Breast epithelium (tissue), 4 donors: Measurements from ENCODE around the gene HIBCH. TPM values are rescaled to one million over a fixed set of nuclear protein-coding genes. Genes with fewer than 3 reads are reported as not detected.

Experiments
- DNase-seq, 2 donors: peaks; one replicate each; pipeline ENCODE4 v3.0.0-alpha.2; 2019; ENCODE audit warnings: low spot score in 2 of 2
- H3K27ac ChIP-seq, 2 donors: fragments of 200-600 bp; sonication (generic) in 1 of 2; one replicate each; pipeline ENCODE4 v1.5.1; 2016 to 2019; ENCODE audit warnings: mild to moderate bottlenecking in 1 of 2
- H3K27me3 ChIP-seq, 2 donors: fragments of 200-600 bp; sonication (generic) in 1 of 2; one replicate each; pipeline versions ENCODE4 v1.5.1 to v1.6.0; 2017 to 2019; ENCODE audit warnings: control low read depth in 1 of 2, mild to moderate bottlenecking in 1 of 2
- H3K36me3 ChIP-seq: fragments of 200-600 bp; one replicate; pipeline ENCODE4 v1.5.1; 2019
- H3K4me1 ChIP-seq, 2 donors: fragments of 200-600 bp; sonication (generic); one replicate each; pipeline ENCODE4 v1.5.1; 2016 to 2019; ENCODE audit warnings: control low read depth in 1 of 2
- H3K4me3 ChIP-seq, 3 donors: fragments of 200-600 bp; sonication (generic); 1 replicate in 2 of 3; 2 replicates in 1 of 3; pipeline ENCODE4 v1.5.1; 2016 to 2019; ENCODE audit warnings: mild to moderate bottlenecking in 3 of 3, moderate library complexity in 2 of 3
- H3K9me3 ChIP-seq, 2 donors: fragments of 200-600 bp; sonication (generic) in 1 of 2; one replicate each; pipeline ENCODE4 v1.5.1; 2016 to 2019; ENCODE audit warnings: control low read depth in 1 of 2
- POLR2A ChIP-seq: fragments of 450-650 bp; IDR thresholded peaks from one replicate; pipeline ENCODE4 v1.6.1; 2016; ENCODE audit warnings: antibody characterized with exemption, mild to moderate bottlenecking, moderate library complexity
- POLR2AphosphoS5 ChIP-seq, 3 donors: sonication (generic); formaldehyde crosslinking; IDR thresholded peaks; one replicate each; pipeline ENCODE4 v1.6.1; 2017; ENCODE audit warnings: antibody characterized with exemption in 3 of 3
- intact Hi-C: fragments of 100-400 bp; cut with DNase I; formaldehyde crosslinking; loops from one replicate; pipeline ENCODE4 v1.15.1; 2023; ENCODE audit warnings: low total_unique reads
- total RNA-seq, 3 donors: library from RNA; depleted of rRNA; stranded (reverse); fragments of >200 nt; gene quantifications; one replicate each; pipeline ENCODE4 v1.1.0, GENCODE V29; 2016
- TF ChIP-seq, protein P1 (sequence below), 3 donors: fragments of 450-650 bp; IDR thresholded peaks; one replicate each; pipeline ENCODE4 v1.5.1; 2016 to 2017; ENCODE audit warnings: antibody characterized with exemption in 3 of 3, mild to moderate bottlenecking in 3 of 3, moderate library complexity in 3 of 3

HIBCH gene
- total RNA-seq, 3 donors from 2014 or later: 22.2 to 31.8 (median 22.9) TPM

DNA sequence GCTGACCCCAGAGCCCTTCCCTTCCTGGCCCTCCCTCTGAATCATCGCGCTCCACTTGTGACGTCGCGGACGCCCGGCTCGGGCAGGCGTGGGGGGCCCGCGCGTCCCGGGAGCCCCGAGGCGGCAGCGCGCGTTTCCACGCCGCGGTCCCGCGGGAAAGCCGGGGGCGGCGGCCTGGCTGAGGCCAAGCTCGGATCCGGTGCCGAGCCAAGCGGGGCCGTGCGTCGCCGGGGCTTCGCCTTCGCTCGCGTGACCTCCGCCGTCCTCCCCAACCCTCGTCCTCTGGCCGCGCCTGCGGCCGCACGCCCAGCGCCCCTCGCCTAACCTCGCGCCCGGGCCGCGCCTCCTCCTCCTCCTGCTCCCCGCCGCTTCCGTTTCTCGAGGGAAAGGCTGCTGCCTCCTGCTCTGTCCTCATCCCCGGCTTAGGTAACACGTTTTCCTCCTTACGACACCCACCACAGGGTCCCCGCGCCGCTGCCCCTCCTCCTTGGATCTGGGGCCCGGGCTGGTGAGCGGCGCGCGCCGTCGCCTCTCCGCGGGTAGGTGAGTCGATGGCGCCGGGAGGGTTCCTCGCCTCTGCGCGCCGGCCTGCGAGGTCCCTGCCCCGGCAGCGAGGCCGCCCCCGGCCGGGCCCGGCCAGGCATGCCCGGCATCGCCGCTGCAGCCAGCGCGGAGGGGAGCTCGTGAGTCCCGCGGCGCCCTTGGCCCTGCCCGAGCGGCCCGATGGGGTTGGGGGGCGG lies 24.1 kb upstream of the HIBCH start, which contains the start of gene INPP1:
INPP1 (plus strand) TSS at position 54 of the 740 bp plus-strand sequence. CDS start 16,514 bp downstream, outside the sequence.
- Histone ChIP-seq H3K36me3 (no peaks in the 10 kb centered on the region), H3K9me3 (no peaks in the 10 kb centered on the region), H3K27me3 (no peaks in the 10 kb centered on the region), H3K27ac (peak within 1 kb of the TSS; percentile 95 to 96), H3K4me1 (no peaks in the 10 kb centered on the region), H3K4me3 (peak within 1 kb of the TSS; percentile 69 to 84 (median 73))
- intact Hi-C loops: no loop called here
- TF ChIP-seq POLR2A: no peak
- peak in 2 of 3 donors; percentile 24 to 28 for TF ChIP-seq POLR2AphosphoS5 (IDR thresholded peaks at IDR 0.05)
- peak; percentile 35 to 54 for DNase-seq

DNA sequence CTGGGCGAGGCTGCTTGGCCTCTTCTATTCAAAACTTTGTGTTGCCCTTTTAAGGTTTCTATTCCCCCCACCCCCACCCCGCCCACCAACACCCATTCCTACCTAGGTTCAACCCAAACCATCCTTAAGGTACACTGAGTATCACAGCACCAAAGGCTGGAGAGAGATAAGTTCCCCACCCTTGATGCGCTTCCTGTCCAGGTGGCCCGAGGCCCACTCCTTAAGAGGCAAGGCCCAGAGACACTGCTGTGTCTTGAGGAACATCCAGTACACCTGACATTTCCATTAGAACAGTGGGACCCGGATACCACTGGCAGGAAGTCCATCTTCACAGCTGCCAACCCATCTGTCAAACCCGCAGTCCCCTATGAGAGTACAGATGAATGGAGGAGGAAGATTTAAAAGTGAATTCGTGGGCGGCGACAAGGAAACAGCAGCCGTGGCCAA lies 23.5 kb upstream of the HIBCH start:
- Histone ChIP-seq H3K27me3 (no peaks in the 10 kb centered on the region), H3K9me3 (no peaks in the 10 kb centered on the region), H3K4me1 (no peaks in the 10 kb centered on the region), H3K4me3 (peak overlapping the region; percentile 69 to 84 (median 73)), H3K36me3 (no peaks in the 10 kb centered on the region), H3K27ac (peak overlapping the region; percentile 95 to 96)
- TF ChIP-seq POLR2AphosphoS5 (IDR thresholded peaks at IDR 0.05) (no peak), POLR2A (no peak)
- TF ChIP-seq, protein P1, sequence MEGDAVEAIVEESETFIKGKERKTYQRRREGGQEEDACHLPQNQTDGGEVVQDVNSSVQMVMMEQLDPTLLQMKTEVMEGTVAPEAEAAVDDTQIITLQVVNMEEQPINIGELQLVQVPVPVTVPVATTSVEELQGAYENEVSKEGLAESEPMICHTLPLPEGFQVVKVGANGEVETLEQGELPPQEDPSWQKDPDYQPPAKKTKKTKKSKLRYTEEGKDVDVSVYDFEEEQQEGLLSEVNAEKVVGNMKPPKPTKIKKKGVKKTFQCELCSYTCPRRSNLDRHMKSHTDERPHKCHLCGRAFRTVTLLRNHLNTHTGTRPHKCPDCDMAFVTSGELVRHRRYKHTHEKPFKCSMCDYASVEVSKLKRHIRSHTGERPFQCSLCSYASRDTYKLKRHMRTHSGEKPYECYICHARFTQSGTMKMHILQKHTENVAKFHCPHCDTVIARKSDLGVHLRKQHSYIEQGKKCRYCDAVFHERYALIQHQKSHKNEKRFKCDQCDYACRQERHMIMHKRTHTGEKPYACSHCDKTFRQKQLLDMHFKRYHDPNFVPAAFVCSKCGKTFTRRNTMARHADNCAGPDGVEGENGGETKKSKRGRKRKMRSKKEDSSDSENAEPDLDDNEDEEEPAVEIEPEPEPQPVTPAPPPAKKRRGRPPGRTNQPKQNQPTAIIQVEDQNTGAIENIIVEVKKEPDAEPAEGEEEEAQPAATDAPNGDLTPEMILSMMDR (IDR thresholded peaks at IDR 0.05): no peak
- intact Hi-C loops: no loop called here
- no peak for DNase-seq

DNA sequence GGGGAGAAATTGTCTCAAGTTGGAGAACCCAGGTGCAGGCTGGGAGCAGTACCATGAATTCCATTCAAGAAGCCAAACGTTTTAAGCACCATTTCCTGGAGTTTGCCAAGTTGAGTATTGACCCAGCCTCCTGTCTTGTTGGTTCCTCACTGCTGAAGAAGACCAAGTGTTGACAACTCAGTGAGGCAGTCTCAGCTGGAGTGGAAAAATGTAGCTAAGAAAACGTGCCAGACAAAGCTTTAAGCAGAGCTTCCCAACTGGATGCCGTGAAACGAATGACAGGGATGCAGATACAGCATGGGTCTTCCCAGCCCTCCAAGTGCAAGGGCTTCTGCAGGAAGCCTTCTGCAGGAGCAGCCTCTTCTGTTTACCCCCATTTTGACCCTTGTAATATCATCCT lies 23.0 kb upstream of the HIBCH start:
- H3K4me3 ChIP-seq: peak overlapping the region in 1 of 3 donors; percentile 73
- TF ChIP-seq POLR2A (no peak), POLR2AphosphoS5 (IDR thresholded peaks at IDR 0.05) (no peak)
- TF ChIP-seq, protein P1 (IDR thresholded peaks at IDR 0.05): no peak
- peak overlapping the region; percentile 95 to 96 for H3K27ac ChIP-seq
- intact Hi-C loops: no loop called here
- H3K9me3 ChIP-seq: no peaks in the 10 kb centered on the region
- H3K27me3 ChIP-seq: no peaks in the 10 kb centered on the region
- no peaks in the 10 kb centered on the region for H3K36me3 ChIP-seq
- H3K4me1 ChIP-seq: no peaks in the 10 kb centered on the region
- no peak for DNase-seq

DNA sequence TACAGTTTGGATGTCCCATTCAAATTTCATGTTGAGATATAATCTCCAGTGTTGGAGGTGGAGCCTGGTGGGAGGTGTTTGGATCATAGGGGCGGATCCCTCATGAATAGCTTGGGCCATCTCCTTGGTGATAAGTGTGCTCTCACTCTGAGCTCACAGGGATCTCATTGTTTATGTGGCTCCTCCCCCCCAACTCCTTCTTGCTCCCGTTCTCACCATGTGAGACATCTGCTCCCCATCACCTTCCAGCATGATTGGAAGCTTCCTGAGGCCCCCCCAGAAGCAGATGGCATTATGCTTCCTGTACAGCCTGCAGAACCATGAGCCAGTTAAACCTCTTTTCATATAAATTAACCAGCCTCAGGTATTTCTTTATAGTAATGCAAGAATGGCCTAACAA lies 20.7 kb upstream of the HIBCH start:
- intact Hi-C loops: no loop called here
- Histone ChIP-seq H3K9me3 (no peaks in the 10 kb centered on the region), H3K4me3 (no peak overlapping the region), H3K27ac (no peak overlapping the region), H3K36me3 (no peaks in the 10 kb centered on the region), H3K27me3 (no peaks in the 10 kb centered on the region), H3K4me1 (no peaks in the 10 kb centered on the region)
- TF ChIP-seq, protein P1 (IDR thresholded peaks at IDR 0.05): no peak
- TF ChIP-seq POLR2A: no peak
- no peak for TF ChIP-seq POLR2AphosphoS5 (IDR thresholded peaks at IDR 0.05)
- no peak for DNase-seq

DNA sequence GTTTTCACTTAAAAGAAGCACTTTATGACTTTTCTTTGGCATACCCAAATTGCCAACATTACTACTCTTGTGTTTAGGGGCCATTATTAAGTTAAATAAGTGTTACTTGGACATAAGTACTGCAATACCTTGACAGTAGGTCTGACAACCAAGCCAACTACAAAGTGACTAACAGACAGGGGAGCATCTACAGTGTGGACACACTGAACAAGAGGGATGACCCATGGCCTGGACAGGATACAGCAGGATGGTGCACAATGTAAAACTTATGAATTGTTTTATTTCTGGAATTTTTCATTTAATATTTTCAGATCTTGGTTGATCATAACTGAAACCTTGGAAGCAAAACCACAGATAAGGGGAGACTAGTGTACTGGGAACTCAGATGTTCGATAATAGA lies 19.8 kb upstream of the HIBCH start:
- H3K9me3 ChIP-seq: no peaks in the 10 kb centered on the region
- H3K27me3 ChIP-seq: no peaks in the 10 kb centered on the region
- no peaks in the 10 kb centered on the region for H3K36me3 ChIP-seq
- H3K4me3 ChIP-seq: no peak overlapping the region
- DNase-seq: no peak
- TF ChIP-seq POLR2AphosphoS5 (IDR thresholded peaks at IDR 0.05): no peak
- TF ChIP-seq, protein P1 (IDR thresholded peaks at IDR 0.05): no peak
- TF ChIP-seq POLR2A: no peak
- H3K4me1 ChIP-seq: no peaks in the 10 kb centered on the region
- intact Hi-C loops: no loop called here
- H3K27ac ChIP-seq: no peak overlapping the region
